ENCODE measurements around the gene DLG4.
"Not testable (repeated sequence)": the region's sequence is repeated elsewhere in the genome, so short reads cannot be mapped to it uniquely, and the experiment has no call there.

Gene DLG4

GRCh38 chr17:7168841-7169564, 50.6 kb downstream of the DLG4 start:
- not testable (repeated sequence) for H3K27me3 ChIP-seq (ENCODE audit: insufficient read depth, low read length, poor library complexity, severe bottlenecking); H4K20me1 ChIP-seq (ENCODE audit: insufficient read depth, low read length, poor library complexity, severe bottlenecking); H3K79me2 ChIP-seq (ENCODE audit: insufficient read depth, low read length)

DNA sequence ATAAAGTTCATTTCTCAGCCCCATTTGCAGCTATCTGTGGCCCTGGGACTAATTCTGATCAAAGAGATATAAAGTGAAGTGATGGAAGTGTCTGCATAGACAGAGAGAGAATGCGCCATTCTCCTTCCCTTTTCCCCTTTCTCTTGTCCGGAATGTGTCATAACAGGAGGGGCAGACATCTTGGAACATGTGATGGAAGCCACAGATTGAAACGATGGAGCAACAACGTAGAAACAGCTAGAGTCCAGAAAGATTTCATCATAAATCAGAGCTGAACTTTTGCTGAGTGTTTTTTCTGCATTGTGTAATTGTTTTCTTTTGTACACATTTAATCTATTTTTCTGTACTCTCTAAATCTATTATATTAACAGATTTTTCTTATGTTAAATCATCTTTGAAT, 51.8 kb downstream of the DLG4 start:
- Histone ChIP-seq H3K4me1 (ENCODE audit: insufficient read depth, low read length, poor library complexity, severe bottlenecking) (no peaks in the 10 kb centered on the region), H3K4me2 (ENCODE audit: low read depth, low read length, poor library complexity, severe bottlenecking) (no peak overlapping the region), H3K27me3 (ENCODE audit: insufficient read depth, low read length, poor library complexity, severe bottlenecking) (no peaks in the 10 kb centered on the region), H3K79me2 (ENCODE audit: insufficient read depth, low read length) (no peaks in the 10 kb centered on the region), H4K20me1 (ENCODE audit: insufficient read depth, low read length, poor library complexity, severe bottlenecking) (no peaks in the 10 kb centered on the region), H3F3A (ENCODE audit: low read depth) (no peaks in the 10 kb centered on the region), H3K9me2 (replicated peaks; ENCODE audit: low read depth, low read length) (no peaks in the 10 kb centered on the region), H2AFZ (ENCODE audit: low read length) (no peak overlapping the region), H3K9ac (ENCODE audit: low read depth, low read length, poor library complexity, severe bottlenecking) (no peak overlapping the region), H3K4me3 (ENCODE audit: low read length, poor library complexity, severe bottlenecking) (no peak overlapping the region), H3K9me3 (ENCODE audit: insufficient read depth, low read depth, low read length) (no peaks in the 10 kb centered on the region), H3K36me3 (ENCODE audit: insufficient read depth, low read length) (no peaks in the 10 kb centered on the region)
- no peak for TF ChIP-seq EZH2phosphoT487 (IDR thresholded peaks at IDR 0.05; ENCODE audit: borderline replicate concordance)
- TF ChIP-seq, protein P1, sequence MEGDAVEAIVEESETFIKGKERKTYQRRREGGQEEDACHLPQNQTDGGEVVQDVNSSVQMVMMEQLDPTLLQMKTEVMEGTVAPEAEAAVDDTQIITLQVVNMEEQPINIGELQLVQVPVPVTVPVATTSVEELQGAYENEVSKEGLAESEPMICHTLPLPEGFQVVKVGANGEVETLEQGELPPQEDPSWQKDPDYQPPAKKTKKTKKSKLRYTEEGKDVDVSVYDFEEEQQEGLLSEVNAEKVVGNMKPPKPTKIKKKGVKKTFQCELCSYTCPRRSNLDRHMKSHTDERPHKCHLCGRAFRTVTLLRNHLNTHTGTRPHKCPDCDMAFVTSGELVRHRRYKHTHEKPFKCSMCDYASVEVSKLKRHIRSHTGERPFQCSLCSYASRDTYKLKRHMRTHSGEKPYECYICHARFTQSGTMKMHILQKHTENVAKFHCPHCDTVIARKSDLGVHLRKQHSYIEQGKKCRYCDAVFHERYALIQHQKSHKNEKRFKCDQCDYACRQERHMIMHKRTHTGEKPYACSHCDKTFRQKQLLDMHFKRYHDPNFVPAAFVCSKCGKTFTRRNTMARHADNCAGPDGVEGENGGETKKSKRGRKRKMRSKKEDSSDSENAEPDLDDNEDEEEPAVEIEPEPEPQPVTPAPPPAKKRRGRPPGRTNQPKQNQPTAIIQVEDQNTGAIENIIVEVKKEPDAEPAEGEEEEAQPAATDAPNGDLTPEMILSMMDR (conservative IDR thresholded peaks at IDR 0.05; ENCODE audit: low read length), result no peak

More at GRCh38 chr17:7168841-7169564, 50.6 kb downstream of the DLG4 start:
- H3K9me3 ChIP-seq (ENCODE audit: insufficient read depth, low read depth, low read length); H3K4me2 ChIP-seq (ENCODE audit: low read depth, low read length, poor library complexity, severe bottlenecking); H3K9ac ChIP-seq (ENCODE audit: low read depth, low read length, poor library complexity, severe bottlenecking); H3K9me2 ChIP-seq (replicated peaks; ENCODE audit: low read depth, low read length); H3F3A ChIP-seq (ENCODE audit: low read depth); H3K36me3 ChIP-seq (ENCODE audit: insufficient read depth, low read length); H3K4me1 ChIP-seq (ENCODE audit: insufficient read depth, low read length, poor library complexity, severe bottlenecking); H3K4me3 ChIP-seq (ENCODE audit: low read length, poor library complexity, severe bottlenecking); H2AFZ ChIP-seq (ENCODE audit: low read length): not testable (repeated sequence)

GRCh38 chr17:7166873-7167272, 52.8 kb downstream of the DLG4 start:
- no peaks in the 10 kb centered on the region for H3K4me1 ChIP-seq (ENCODE audit: insufficient read depth, low read length, poor library complexity, severe bottlenecking)
- no peak overlapping the region for H3K4me2 ChIP-seq (ENCODE audit: low read depth, low read length, poor library complexity, severe bottlenecking)
- no peak overlapping the region for H2AFZ ChIP-seq (ENCODE audit: low read length)
- H4K20me1 ChIP-seq (ENCODE audit: insufficient read depth, low read length, poor library complexity, severe bottlenecking), result no peaks in the 10 kb centered on the region
- no peaks in the 10 kb centered on the region for H3K9me3 ChIP-seq (ENCODE audit: insufficient read depth, low read depth, low read length)
- H3K79me2 ChIP-seq (ENCODE audit: insufficient read depth, low read length), result no peaks in the 10 kb centered on the region
- no peaks in the 10 kb centered on the region for H3F3A ChIP-seq (ENCODE audit: low read depth)
- no peaks in the 10 kb centered on the region for H3K27me3 ChIP-seq (ENCODE audit: insufficient read depth, low read length, poor library complexity, severe bottlenecking)
- TF ChIP-seq, protein P1 (conservative IDR thresholded peaks at IDR 0.05; ENCODE audit: low read length), result no peak
- TF ChIP-seq EZH2phosphoT487 (IDR thresholded peaks at IDR 0.05; ENCODE audit: borderline replicate concordance), result no peak
- no peak overlapping the region for H3K4me3 ChIP-seq (ENCODE audit: low read length, poor library complexity, severe bottlenecking)
- H3K36me3 ChIP-seq (ENCODE audit: insufficient read depth, low read length), result no peaks in the 10 kb centered on the region
- no peaks in the 10 kb centered on the region for H3K9me2 ChIP-seq (replicated peaks; ENCODE audit: low read depth, low read length)
- no peak overlapping the region for H3K9ac ChIP-seq (ENCODE audit: low read depth, low read length, poor library complexity, severe bottlenecking)

DNA sequence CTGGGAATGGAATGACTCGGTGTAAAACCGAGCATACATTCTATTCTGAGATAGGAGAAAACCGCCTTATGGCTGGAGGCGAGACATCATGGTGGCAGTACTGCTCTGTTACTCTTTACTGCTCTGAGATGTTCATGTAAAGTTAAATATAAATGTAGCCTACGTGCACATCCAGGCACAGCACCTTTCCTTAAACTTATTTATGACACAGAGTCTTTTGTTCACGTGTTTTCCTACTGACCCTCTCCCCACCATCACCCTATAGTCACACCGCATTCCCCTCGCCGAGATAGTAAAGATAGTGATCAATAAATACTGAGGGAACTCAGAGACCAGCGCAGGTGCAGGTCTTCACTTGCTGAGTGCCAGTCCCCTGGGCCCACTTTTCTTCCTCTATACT, 60.1 kb downstream of the DLG4 start:
- H3K79me2 ChIP-seq (ENCODE audit: insufficient read depth, low read length); H3K9ac ChIP-seq (ENCODE audit: low read depth, low read length, poor library complexity, severe bottlenecking); H4K20me1 ChIP-seq (ENCODE audit: insufficient read depth, low read length, poor library complexity, severe bottlenecking); H3K4me3 ChIP-seq (ENCODE audit: low read length, poor library complexity, severe bottlenecking); H3F3A ChIP-seq (ENCODE audit: low read depth); H3K36me3 ChIP-seq (ENCODE audit: insufficient read depth, low read length); H3K27me3 ChIP-seq (ENCODE audit: insufficient read depth, low read length, poor library complexity, severe bottlenecking); H3K9me2 ChIP-seq (replicated peaks; ENCODE audit: low read depth, low read length); H3K4me1 ChIP-seq (ENCODE audit: insufficient read depth, low read length, poor library complexity, severe bottlenecking); H2AFZ ChIP-seq (ENCODE audit: low read length); H3K9me3 ChIP-seq (ENCODE audit: insufficient read depth, low read depth, low read length); H3K4me2 ChIP-seq (ENCODE audit: low read depth, low read length, poor library complexity, severe bottlenecking): not testable (repeated sequence)

- not testable (repeated sequence) for H3K9me2 ChIP-seq (replicated peaks; ENCODE audit: low read depth, low read length); H2AFZ ChIP-seq (ENCODE audit: low read length); H3K4me1 ChIP-seq (ENCODE audit: insufficient read depth, low read length, poor library complexity, severe bottlenecking); H3K4me2 ChIP-seq (ENCODE audit: low read depth, low read length, poor library complexity, severe bottlenecking); H3K4me3 ChIP-seq (ENCODE audit: low read length, poor library complexity, severe bottlenecking); H4K20me1 ChIP-seq (ENCODE audit: insufficient read depth, low read length, poor library complexity, severe bottlenecking); H3K79me2 ChIP-seq (ENCODE audit: insufficient read depth, low read length); H3K9me3 ChIP-seq (ENCODE audit: insufficient read depth, low read depth, low read length); H3F3A ChIP-seq (ENCODE audit: low read depth); H3K27me3 ChIP-seq (ENCODE audit: insufficient read depth, low read length, poor library complexity, severe bottlenecking); H3K9ac ChIP-seq (ENCODE audit: low read depth, low read length, poor library complexity, severe bottlenecking); H3K36me3 ChIP-seq (ENCODE audit: insufficient read depth, low read length)
Measured at GRCh38 chr17:7158424-7158823, 61.2 kb downstream of the DLG4 start.

Data from Loucy (cell line).